ENCODE measurements around the gene COL10A1. TPM values are rescaled to one million over a fixed set of nuclear protein-coding genes. Genes with fewer than 3 reads are reported as not detected.

Gene COL10A1
- polyA plus RNA-seq, 1 experiment: 0.11 TPM

DNA sequence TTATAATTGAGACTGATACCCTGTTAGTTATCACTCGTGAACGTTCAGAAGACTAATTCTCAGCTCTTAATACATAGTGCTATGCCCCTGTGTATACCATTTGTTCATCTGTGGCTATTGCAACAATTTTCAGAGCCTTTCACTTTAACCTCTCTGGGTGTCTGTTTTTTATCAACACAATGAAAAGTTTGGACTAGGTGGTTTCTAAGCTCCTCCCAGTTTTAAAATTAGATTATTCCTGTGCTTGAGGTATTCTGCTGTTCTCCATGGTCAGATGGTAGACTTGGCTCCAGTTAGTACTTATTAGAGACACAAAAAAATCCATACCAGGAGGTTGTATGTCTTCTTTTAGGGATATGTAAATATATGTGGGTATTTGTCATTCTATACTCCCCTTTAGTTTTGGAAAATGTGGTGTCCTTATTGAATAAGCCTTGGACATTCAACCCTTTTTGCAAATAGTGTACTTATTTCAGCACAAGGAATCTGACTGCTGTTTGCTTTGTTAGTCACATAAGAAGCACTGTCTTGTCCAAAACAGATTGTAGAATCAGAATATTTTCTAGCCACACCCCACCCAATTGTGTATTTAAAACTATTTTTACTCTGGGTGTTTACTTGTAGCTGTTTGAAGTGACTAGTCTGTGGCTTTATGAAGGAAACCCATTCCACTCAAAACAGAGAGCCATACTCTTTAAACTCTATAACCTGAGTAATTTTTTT is 2.0 kb upstream of the COL10A1 start:
- ChIA-PET CTCF (no interaction called here), POLR2A (interaction anchor here (0.6 kb wide), 1 partner anchor 60 kb away, joined by 4 read pairs; no protein-coding TSS in a partner anchor)
- TF ChIP-seq, protein P1, sequence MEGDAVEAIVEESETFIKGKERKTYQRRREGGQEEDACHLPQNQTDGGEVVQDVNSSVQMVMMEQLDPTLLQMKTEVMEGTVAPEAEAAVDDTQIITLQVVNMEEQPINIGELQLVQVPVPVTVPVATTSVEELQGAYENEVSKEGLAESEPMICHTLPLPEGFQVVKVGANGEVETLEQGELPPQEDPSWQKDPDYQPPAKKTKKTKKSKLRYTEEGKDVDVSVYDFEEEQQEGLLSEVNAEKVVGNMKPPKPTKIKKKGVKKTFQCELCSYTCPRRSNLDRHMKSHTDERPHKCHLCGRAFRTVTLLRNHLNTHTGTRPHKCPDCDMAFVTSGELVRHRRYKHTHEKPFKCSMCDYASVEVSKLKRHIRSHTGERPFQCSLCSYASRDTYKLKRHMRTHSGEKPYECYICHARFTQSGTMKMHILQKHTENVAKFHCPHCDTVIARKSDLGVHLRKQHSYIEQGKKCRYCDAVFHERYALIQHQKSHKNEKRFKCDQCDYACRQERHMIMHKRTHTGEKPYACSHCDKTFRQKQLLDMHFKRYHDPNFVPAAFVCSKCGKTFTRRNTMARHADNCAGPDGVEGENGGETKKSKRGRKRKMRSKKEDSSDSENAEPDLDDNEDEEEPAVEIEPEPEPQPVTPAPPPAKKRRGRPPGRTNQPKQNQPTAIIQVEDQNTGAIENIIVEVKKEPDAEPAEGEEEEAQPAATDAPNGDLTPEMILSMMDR (IDR thresholded peaks at IDR 0.05; ENCODE audit: insufficient read depth, low read depth, low read length): no peak
- Histone ChIP-seq H3K4me3 (ENCODE audit: low read depth, low read length) (no peak overlapping the region), H3K36me3 (ENCODE audit: control insufficient read depth, insufficient read depth, low read length) (no peaks in the 10 kb centered on the region), H3K27me3 (ENCODE audit: control insufficient read depth, insufficient read depth, low read length) (no peaks in the 10 kb centered on the region)
- DNase-seq (ENCODE audit: low read depth): peak; percentile 40

DNA sequence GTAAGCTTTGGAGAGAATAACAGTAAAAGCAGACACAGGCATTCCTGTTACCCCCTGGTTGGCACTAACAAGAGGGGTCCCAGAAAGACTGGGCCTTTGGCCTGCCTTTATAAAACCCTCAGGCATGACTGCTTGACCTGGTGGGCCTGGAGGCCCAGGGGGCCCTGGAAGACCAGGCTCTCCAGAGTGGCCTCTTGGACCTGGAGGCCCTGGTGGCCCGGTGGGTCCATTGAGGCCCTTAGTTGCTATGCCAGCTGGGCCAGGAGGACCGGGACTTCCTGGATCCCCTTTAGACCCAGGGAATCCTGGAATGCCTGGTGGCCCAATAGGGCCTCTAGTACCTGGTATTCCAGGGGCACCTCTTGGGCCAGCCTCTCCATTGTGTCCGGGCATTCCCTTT is 5.5 kb downstream of the COL10A1 start:
- Histone ChIP-seq H3K27me3 (ENCODE audit: control insufficient read depth, insufficient read depth, low read length) (no peaks in the 10 kb centered on the region), H3K4me3 (ENCODE audit: low read depth, low read length) (no peak overlapping the region), H3K36me3 (ENCODE audit: control insufficient read depth, insufficient read depth, low read length) (no peaks in the 10 kb centered on the region)
- ChIA-PET CTCF (no interaction called here), POLR2A (no interaction called here)
- TF ChIP-seq, protein P1 (IDR thresholded peaks at IDR 0.05; ENCODE audit: insufficient read depth, low read depth, low read length): no peak
- no peak for DNase-seq (ENCODE audit: low read depth)

DNA sequence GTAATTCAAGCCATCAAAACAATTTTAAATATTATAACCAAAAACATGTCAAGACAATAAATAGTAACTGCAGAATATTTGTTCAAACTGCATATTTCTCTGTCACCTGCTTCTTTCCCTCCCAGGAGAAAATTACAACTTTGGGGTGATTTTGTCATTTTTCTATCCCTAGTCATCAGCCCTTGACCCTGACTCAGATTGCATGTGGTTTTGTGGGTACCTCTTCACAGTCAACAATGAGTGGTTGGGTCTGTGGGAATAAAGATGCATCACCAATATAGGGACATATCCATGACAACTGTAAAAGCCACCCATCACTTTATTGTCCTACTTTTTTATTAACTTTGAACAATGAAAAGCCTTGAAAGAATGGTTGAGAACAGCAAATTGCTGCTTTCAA is 7.3 kb downstream of the COL10A1 start:
- TF ChIP-seq, protein P1 (IDR thresholded peaks at IDR 0.05; ENCODE audit: insufficient read depth, low read depth, low read length): no peak
- Histone ChIP-seq H3K36me3 (ENCODE audit: control insufficient read depth, insufficient read depth, low read length) (peaks cover 2% of the 10 kb centered on the region), H3K27me3 (ENCODE audit: control insufficient read depth, insufficient read depth, low read length) (no peaks in the 10 kb centered on the region), H3K4me3 (ENCODE audit: low read depth, low read length) (no peak overlapping the region)
- CTCF ChIA-PET: interaction anchor here (0.8 to 1.4 kb wide), 2 partner anchors 9 to 17 kb away, joined by 3 to 4 read pairs; no protein-coding TSS in a partner anchor
- peak; percentile 12 for DNase-seq (ENCODE audit: low read depth)
- POLR2A ChIA-PET: no interaction called here

DNA sequence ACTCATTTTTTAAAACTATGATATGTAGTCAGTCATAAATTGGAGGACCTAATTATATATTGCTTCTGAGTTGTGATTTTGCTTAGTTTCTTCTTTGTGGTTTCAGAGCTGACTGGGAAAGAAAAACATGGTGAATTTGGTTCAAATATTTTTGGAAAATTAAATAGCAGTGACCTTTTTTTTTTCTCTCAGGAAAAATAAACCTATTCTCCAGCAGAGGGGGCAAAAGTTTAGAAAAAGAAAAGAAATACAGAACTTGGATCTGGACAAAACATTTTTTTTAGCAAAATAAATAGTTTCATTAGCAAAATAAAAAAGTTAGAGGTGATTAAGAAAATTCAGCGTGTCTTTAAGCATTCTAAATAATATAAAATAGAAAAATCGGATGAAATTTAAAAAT is 10.2 kb downstream of the COL10A1 start:
- DNase-seq (ENCODE audit: low read depth): no peak
- CTCF ChIA-PET: interaction anchor here (0.6 to 1.5 kb wide), 4 partner anchors 11 to 531 kb away, joined by 3 to 6 read pairs (median 4); no protein-coding TSS in a partner anchor
- TF ChIP-seq, protein P1 (IDR thresholded peaks at IDR 0.05; ENCODE audit: insufficient read depth, low read depth, low read length): peak; percentile 49
- Histone ChIP-seq H3K4me3 (ENCODE audit: low read depth, low read length) (no peak overlapping the region), H3K36me3 (ENCODE audit: control insufficient read depth, insufficient read depth, low read length) (peaks cover 4% of the 10 kb centered on the region), H3K27me3 (ENCODE audit: control insufficient read depth, insufficient read depth, low read length) (no peaks in the 10 kb centered on the region)
- POLR2A ChIA-PET: no interaction called here

DNA sequence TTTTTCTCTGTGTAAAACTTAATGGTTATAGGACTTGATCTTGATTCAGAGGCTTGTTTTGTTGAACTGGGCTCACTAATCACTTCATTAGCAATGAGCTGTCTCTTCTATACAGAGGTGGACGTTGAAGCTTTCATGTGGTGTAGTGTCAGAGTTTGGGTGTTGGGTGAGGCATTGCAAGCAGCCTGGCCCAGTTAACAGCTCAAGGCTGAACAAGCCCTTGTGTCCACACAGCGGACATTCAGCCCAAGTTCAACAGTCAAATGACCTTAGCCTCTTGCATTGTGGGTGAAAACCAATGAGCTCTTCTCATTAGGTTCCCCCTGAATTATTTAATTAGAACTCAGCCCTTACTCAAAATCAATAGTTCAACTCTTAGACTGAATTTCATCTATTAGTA is 12.5 kb downstream of the COL10A1 start:
- peaks cover 10% of the 10 kb centered on the region for H3K36me3 ChIP-seq (ENCODE audit: control insufficient read depth, insufficient read depth, low read length)

More for the DNA sequence above, 12.5 kb downstream of the COL10A1 start:
- H3K27me3 ChIP-seq (ENCODE audit: control insufficient read depth, insufficient read depth, low read length): no peaks in the 10 kb centered on the region
- POLR2A ChIA-PET: no interaction called here
- CTCF ChIA-PET: interaction anchor here (0.7 to 1.6 kb wide), 7 partner anchors 11 to 450 kb away, joined by 3 to 5 read pairs (median 3); no protein-coding TSS in a partner anchor
- H3K4me3 ChIP-seq (ENCODE audit: low read depth, low read length): no peak overlapping the region
- DNase-seq (ENCODE audit: low read depth): no peak
- TF ChIP-seq, protein P1 (IDR thresholded peaks at IDR 0.05; ENCODE audit: insufficient read depth, low read depth, low read length): no peak
